NT2/D1 (cell line): Measurements from ENCODE around the gene REC8.

ENCODE experiments used
- YY1 ChIP-seq: IDR thresholded peaks from 2 replicates; pipeline ENCODE4 v1.6.1; 2011; ENCODE audit not compliant: insufficient read length, insufficient read depth
- ZNF274 ChIP-seq: IDR thresholded peaks from 2 replicates; pipeline ENCODE4 v1.6.1; 2011; ENCODE audit warnings: mild to moderate bottlenecking, low read depth, low read length

GRCh38 chr14:24207625-24208024 lies 35.7 kb downstream of the REC8 start:
- TF ChIP-seq YY1 (no peak), ZNF274 (no peak)
